Middle frontal gyrus (tissue), 1 donor: ENCODE measurements around the gene SDHB.

Experiments
- DNase-seq: peaks from one replicate; pipeline ENCODE4 v3.0.0-alpha.2; 2015; ENCODE audit warnings: low spot score; ENCODE audit errors: extremely low spot score

SDHB gene

DNA sequence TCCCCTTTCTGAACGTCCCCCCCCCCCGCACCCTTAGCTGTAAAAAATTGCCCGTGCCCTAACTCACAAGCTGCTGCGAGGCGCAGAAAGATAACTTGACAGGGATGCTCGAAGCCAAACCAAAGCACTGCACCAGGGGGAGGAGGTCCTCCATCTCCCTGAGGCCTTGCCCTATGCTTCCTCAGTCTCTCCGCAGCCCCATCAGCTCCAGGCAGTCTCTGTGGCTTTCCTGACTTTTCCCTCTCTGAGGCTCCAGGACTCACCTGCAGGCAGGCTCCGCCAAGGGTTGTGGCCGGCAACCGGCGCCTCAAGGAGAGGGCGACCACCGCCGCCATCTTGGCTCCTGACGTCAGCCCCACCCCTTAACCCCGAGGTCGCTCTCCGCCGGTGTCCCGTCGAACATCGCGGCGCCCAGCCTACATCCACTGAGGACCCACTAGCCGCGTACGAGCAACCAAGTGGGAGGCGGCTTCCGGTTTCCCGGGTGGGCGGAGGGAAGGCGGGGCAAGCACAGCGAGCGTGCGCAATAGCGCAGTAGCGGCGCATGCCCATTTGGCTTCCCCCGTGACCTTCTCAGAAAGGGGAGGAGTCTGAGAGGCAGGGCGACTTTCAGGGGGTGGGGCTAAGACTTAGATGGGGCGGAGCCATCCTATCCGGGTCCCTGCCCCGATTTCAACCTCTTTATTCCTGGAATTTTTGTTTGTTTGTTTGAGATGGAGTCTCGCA, at the start of gene SDHB:
Gene SDHB, minus strand, starts transcription at position 348 of the 726 bp plus-strand sequence. Its CDS starts 13 bp downstream, at position 335.
- peak; percentile 97 for DNase-seq

DNA sequence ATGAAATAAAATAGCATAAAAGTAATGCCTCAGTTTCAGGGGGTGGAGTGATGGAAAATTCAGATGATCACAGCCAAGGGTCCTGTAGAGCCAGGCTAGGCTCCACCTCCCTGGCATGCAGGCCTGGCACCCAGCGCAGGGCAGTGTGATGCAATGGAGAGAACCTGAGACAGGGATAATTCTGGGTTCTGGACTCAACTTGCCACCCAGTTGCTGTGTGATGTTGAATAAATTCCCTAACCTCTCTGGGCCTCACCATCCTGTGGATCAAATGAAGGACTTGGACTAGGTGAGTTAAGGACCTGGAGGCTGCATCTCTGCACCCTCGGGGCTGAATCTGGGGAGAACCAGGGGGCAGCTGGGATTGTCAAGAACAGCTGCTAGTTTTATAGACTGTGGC, 48.4 kb upstream of the SDHB start:
- no peak for DNase-seq

DNA sequence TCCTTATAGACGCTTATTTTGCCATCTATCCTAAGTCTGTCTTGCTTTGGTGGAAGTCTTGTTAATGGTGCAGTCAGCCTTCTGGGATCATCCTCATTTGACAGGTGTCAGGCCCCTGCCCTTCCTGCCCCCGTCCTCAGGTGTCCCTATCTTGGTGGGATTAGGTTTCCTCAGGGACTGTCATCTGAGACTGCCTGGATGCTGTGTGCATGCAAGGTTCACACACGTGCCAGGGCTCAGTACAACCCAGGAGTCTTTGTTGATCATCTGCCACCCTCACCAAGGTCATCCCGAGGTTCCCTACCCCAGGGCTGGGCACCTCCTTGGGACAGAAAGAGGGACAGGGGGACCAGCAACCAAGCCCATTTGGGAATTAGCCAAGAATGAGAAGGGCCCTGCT, 47.4 kb upstream of the SDHB start:
- no peak for DNase-seq

DNA sequence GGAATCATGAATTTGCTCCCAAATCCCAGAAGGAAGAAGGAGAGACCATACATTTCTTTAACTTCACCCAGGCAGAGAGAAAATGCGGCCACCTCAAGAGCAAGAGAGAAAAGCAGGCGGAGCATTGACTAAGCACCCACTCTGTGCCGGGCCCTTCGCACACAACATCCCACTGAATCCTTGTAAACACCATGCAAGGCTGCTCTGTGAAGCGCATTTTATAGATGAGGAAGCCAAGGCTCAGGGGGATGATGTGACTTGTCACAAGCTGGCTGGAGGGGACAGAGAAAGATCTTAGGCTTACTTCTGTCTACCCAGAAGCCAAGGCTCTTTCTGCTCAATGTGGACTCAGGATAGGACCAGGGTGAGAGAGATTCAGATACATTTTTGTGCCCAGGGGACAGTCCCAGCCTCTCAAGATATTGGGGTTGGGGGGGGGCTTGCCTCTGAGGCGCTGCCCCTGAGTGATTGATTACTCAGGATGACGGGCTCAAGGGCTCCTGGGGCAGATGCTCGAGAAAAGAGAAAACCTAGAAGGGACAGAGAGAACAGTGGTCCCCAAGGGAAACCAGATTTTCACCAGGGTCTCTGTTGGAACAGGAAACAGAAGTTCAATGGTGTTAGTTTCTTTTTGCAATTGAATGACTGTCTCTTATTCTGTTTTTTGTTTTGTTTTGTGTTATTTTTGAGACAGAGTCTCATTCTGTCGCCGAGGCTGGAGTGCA, 45.9 kb upstream of the SDHB start:
- no peak for DNase-seq

DNA sequence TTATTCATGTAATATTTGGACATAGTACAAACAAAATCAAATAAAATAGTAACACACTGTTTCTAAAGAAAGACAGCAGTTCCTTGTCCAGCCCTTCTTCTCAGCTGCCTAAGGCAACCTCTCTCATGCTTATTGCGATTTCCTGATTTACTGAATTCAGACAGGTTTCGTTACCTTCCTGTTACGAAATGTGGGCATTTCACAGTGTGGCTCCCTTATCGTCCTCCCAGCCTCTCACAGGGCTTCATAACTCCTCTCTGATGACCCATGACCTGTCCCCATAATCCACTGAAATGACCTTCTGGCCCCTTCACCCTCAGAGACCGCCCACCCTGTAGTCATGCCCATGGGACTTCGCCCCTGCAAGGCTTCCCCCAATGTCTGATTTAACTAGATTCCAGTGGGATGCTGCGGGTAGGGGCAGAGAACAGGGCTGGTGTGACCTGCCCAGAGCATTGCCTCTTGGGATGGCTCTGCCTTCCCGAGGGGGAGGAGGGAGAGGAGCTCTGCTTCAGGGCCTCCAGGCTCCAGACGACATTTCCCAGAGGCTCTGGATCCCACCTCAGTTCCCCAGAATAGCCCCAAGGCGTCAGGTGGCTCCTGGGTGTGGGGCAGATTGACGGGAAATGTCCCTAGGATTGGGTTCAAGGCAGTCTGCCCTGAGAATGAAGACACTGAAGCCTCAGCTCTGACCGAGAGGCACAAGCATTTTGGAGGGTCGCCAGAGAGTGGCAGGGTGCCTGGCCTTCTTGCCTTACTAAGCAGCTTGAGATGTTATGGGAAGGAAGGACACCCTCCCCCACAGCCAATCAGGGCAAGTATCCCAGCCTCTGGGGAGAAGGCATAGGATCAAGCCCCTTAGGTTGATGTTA, 44.9 kb upstream of the SDHB start:
- no peak for DNase-seq

DNA sequence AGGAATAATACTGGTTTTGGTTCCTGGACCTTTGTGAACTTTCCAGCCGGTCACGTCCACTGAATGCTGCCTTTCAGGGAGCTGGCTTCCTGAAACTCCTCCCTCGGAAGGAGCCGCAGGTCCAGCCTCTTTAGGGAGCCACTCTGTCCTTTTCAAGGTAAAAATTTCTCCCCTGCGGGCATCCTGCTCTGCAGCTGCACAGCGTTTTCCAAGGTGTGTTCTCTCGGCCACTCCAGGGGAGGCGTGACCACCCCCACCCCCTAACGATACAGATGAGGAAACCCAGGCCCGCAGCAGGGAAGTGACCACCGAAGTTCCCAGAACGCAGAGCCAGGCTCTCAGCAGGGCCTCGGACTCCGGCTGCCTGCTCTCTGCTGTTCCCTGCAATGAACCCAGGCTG, 44.0 kb upstream of the SDHB start:
- no peak for DNase-seq

DNA sequence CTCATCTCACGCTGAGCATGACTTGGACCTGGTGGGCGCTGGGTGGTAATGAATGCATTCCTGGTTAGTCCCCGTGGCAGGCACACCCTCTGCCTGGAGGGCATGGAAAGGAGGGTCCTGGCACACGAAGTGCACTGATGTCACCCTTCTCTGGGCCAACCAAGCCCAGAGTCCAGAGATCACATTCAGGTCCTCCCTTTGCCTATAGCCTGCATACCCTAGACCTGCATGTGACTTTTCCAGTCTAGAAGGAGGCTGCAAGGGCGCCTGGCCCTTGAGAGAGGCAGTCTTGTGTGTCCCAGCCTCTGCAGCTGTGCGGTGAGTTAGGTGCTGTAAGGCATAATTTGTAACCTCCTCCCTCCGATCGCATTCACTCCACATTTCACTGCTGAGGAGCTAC, 43.3 kb upstream of the SDHB start:
- DNase-seq: no peak

DNA sequence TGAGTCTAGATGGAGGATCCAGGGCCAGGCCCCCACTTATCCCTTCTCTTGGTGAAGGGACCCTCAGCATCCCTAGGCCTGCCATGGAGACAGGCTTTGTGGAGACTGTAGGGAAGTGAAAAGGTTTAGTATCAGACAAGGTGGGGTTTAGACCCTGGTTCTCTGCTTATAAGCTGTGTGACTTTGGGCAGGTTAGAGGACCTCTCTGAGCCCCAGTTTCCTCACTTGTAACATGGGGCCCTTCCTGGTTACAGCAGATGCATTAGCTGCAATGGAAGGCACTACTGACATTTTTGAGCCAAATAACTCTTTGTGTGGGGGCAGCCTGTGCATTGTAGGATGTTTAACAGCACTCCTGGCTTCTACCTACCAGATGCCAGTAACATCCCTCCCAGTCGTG, 42.8 kb upstream of the SDHB start:
- no peak for DNase-seq

DNA sequence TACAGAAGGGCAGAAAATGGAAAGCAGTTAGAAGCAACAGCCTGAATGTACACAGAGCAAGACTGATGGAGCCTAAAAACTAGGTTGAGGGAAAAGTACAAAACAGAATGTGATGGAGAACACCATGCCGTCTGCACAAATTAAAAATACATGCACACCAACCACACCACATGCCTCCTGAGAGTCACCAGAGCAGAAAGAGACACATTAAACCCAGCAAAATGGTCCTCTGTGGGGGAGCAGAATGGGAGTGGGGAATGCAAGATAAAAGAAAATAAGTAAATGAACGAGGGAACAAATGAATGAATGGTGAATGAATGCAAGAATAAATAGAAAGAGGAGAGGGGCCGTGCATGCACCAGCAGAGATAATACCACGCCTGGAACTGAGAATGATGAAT, 41.3 kb upstream of the SDHB start:
- DNase-seq: no peak

DNA sequence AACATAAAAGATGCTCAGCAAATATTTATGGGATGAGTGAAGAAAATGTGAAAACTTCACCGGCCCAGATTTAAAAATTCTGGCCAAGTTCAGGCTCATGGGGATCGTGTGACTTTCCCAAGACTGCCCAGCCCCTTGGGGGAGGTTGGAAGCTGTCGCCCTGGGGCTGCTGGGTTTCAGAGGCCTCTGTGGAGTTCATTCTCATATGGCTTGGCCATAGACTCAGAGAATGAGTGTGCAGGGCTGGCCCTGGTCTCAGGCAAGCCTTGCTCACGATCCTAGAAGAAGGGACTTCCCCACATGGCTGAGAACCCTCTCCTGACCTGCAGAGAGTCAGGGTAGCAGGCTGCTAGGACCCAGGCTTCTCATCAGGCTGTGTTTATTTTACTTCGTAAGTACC, 40.8 kb upstream of the SDHB start:
- no peak for DNase-seq

DNA sequence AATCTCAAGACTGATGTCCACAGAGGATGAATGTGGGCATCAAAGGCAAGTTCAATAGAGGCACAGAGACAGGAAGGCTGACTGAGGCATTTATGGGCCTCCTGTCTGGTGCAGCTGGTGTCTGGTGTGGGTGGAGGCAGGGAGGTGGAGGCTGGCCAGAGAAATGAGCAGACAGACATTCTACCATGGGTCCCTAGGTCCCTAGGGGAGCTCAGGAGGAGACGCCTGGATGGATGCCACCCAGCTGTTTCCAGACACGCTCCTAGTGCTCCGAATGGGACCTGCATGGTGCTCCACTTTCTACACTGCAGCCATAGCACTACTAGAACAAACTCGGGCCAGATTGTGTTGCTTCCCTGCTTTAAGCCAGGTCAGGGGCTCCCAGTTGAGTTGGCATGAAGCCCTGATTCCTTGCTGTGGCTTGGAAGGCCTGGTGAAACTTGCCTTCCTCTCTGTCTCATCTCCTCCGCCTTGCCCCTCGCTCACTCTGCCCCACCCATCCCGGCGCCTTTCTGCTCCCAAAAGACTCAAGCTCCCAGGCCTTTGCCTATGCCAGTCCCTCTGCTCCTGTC, 40.1 kb upstream of the SDHB start:
- no peak for DNase-seq

DNA sequence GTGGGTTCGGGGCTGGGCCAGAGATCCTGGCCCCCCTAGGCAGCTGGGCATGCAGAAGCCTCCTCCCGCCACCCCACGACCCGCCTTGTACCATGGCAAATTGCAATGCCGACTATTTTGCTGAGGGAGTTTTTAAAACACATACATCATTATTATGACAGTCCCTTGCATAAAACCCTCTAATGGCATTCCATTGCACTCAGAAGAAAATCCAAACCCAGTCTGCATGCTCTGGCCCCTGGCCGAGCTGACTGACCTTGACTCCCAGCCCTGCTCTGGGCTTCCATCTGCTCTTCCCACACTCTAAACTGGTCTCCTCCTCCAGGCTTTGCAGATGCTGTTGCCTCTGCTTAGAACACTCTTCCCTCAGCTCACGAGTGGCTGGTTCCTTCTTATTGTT, 37.4 kb upstream of the SDHB start:
- no peak for DNase-seq

DNA sequence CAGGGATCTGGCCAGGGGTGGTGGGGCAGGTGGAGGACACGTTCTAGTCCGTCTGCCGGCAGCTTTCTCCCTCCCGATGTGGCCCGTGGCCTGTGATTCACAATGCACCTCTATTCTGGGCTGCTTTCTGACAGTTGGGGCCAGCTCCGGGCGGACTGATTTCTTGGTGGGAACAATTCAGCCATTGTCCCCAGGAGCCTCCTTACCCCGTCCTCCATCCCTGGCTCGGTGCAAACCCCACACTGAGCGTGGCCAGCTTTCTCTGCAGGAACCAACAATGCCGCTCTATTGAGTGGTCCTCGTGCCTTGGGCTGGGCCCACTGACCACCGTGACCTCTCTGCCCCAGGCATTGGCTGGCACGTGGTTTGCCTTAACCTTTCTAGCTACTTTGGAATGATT, 35.7 kb upstream of the SDHB start:
- peak; percentile 70 for DNase-seq

DNA sequence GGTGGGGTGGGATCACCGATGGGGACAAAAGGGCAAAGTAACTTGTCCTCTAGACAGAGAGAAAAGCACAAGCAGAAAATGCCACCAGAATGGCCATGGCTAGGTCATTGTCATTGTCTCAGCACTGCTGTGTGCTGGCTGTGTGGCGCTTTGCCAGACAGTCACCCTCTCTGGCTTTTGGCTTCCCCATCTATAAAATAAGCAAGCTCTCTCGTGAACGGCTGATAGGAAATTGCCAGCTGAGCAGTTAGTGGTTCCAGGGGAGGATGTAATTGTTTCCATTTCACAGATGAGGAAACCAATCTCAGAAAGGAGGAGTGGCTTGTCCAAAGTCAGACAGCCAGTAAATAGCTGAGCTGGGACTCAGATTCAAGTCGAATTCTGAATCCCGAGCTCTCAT, 32.9 kb upstream of the SDHB start:
- DNase-seq: no peak

DNA sequence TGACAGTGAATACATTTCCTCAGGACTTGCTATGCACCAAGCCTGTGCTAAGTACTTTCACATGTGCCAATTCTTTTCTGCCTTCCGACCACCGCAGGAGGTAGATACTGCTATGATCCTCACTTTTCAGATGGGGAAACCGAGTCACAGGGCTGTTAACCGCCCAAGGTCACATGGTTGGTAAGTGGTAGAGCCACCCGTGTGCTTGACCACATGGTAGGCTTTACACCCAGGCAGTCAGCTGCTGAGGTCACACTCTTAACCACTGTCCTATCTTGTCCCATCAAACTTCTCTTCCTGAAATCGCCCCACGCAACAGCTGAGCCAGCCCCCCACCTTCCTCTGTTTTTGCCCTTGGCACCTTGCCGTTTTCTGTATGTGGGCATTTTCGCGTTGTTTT, 31.0 kb upstream of the SDHB start:
- DNase-seq: no peak

DNA sequence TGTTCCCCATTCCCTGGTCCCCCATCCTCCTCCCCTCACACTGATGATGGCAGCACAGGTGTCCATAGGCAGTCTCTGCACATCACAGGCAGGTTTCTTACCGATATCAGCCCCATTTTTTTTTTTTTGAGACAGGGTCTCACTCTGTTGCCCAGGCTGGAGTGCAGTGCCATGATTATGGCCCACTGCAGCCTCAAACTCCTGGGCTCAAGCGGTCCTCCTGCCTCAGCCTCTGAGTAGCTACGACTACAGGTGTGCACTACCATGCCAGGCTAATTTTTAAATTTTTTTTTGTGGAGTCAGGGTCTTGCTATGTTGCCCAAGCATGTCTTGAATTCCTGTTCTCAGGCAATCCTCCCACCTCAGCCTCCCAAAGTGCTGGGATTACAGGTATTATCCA, 28.9 kb upstream of the SDHB start:
- DNase-seq: no peak

DNA sequence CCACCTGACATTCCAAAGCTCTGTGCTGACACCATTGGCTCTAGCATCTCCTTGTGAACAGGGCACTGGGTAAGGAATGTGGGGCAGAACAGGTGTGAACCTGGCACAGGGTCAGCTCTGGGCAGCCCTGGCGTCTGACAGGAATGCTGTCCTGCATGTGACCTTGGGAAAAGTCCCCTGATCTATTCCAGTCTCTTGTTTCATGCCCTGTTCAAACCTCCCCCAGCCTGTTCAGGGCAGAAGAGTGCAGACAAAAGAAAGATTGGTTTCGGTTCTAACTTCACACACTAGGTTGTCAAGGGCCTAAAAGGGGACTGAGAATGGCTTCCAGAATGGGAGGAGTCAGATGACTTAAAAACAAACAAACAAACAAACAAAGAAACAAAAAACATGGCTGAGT, 27.6 kb upstream of the SDHB start:
- DNase-seq: no peak

DNA sequence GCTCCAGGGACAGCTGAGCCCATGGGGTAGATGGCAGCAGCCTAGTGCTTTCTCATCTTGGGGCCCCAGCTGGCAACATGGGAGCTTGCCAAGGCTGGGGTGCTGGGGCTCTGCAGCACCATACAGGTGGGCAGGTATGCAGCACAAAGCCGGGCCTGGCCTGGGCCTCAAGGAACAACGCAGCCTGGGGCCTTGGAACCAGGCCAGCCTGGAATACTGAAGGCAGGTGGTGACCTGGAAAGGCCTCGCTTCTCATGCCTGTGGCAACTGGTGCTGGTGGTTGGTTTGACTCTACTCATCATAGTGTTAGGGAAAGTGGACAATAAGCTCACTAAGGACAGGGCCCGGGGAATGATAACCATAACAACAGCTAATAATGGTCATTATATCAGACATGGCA, 27.0 kb upstream of the SDHB start:
- no peak for DNase-seq

DNA sequence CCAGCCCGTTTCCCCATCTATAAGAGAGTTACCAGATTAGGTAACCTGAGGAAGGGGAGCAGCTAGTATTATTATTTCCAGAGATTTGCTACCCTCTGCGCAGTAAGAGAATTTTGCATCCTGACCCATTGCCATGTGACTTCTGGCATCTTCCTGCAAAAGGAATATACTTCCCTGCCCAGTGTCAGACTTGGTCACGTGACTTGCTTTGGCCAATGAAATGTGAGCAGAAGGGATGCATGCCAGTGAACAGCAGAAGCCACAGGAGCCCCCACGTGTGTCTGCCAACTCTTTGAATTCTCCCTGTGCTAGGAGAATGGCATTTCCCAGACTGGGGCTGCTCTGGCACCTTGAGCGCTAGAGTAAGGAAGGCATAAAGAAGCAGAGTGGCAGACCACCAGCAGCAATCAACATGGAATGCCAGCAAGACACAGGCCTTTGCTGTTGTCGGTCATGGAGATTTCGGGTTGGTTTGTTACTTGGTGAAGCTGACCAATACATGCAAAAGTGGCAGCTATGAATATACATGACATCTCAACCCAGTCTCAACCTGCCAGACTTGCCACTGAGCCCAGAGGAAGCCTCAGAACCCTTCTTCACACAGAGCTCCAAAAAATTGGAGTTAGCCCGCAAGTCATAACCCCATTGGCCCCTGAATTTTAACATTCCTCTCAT, 26.4 kb upstream of the SDHB start:
- DNase-seq: no peak

DNA sequence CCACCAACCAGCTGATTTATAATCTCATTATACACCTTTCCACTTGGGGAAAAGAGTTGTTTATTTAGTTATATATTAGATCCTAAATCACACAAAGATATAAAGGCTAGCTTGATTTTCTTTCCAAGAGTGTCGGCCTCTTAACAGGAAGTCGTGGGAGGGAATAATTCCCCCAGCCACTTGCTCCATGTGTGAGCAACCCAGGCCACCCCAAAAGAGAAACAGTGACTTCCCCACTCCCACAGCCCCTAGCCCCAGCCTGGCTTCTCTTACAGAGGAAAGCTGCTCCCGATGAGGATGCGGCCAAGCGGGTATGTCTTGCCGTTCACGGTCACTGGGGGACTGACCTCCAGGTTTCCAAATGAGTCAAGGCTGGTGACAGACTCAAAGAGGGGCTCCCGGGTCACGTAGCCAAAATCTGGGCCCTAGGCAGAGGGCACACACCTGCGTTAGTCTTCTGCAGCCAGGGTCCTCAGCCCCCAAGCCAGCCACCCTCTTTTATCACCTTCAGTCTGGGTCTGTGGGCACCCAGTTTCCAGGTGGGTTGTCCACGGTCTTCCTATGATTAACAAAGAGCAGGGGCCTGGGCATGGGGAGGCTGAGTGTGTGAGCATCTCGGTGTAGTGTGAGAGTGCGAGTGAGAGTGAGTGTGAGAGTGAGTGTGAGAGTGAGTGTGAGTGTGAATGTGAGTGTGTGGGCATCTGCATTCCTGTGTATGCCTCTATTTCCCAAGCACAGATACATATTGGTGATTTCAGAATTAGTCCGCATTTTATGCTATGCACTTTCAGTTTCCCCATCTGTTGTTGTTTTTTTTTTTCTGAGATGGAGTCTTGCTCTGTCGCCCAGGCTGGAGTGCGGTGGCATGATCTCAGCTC, 25.4 kb upstream of the SDHB start:
- no peak for DNase-seq
